Measurements from ENCODE around the gene FGF14.
A peak's percentile ranks its signal among the peaks of the same experiment; 100 is the strongest.
"Not testable (repeated sequence)": the region's sequence is repeated elsewhere in the genome, so short reads cannot be mapped to it uniquely, and the experiment has no call there.

FGF14 gene

GRCh38 chr13:102190930-102191329 lies 210.9 kb downstream of the FGF14 start:
- DNase-seq: no peak

- DNase-seq: no peak
These were observed 214.5 kb downstream of the FGF14 start for GRCh38 chr13:102187313-102187712.

DNA sequence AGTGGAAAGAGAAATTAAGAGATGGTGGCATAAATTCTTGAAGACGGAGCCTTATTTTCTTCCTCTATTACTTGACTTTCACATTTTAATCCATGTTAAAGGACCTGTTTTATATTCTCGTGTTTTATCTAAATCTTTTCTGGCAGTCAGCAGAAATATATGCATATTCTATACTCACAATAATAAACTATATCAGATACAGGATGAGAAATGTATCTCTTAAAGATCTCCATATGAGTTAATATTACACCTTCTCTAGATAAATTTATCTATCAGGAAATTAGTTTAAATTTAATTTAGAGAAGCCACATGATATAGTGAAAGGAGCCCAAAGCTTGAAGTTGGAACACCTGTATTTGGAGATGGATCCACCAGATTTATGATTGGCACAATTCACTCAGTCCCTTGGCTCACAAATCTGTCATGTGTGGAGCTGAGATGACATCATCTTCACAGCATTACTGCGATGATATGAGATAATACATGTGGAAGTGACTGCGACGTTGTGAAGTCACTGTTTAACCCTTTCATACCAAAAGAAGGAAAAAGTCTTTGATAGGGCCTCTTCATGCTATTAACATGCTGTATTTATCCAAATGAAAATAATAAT lies 216.4 kb downstream of the FGF14 start:
- no peak for DNase-seq

- DNase-seq: no peak
These were observed 218.2 kb downstream of the FGF14 start for GRCh38 chr13:102183509-102184182.

DNA sequence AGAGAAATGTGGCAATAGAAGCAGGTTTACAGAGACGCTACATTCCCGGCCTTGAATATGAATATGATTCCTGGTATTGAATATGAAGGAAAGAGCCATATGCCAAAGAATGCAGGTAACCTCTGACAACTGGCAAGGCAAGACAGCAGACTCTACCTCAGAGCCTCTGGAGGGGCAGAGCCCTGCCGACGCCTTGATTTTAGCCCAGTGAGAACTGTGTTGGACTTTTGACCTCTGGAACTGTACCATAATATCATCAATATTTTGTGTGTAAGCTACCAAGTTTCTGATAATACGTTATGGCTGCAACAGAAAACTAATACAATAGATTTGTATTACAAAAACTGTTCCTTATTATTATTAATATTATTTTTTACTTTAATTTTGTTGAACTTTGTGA lies 219.7 kb downstream of the FGF14 start:
- DNase-seq: no peak

GRCh38 chr13:102177431-102177830 lies 224.4 kb downstream of the FGF14 start:
- DNase-seq: no peak

- no peak for DNase-seq
These were observed 225.0 kb downstream of the FGF14 start for GRCh38 chr13:102176846-102177245.

- DNase-seq: no peak
These were observed 229.4 kb downstream of the FGF14 start for GRCh38 chr13:102172406-102172805.

DNA sequence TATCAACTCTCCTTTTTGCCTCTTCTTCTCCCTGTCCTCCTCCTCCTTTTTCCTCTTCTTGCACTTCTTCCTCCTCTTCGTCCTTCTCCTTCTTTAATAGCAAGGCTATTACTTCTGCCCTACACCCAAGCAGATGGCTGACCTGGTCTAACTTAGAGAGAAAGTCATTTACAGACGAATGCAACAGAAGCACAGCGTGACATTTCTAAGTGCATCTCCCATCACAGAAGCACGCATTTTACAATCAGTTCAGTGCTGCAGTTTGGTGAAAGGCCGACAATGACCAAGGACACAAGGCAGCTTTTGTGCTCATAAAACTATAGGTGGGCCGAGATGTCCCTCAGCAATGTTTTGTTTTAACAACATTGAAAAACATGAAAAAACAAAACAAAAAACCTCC lies 231.5 kb downstream of the FGF14 start:
- DNase-seq: no peak

GRCh38 chr13:102169471-102170015 lies 232.3 kb downstream of the FGF14 start:
- DNase-seq: no peak

DNA sequence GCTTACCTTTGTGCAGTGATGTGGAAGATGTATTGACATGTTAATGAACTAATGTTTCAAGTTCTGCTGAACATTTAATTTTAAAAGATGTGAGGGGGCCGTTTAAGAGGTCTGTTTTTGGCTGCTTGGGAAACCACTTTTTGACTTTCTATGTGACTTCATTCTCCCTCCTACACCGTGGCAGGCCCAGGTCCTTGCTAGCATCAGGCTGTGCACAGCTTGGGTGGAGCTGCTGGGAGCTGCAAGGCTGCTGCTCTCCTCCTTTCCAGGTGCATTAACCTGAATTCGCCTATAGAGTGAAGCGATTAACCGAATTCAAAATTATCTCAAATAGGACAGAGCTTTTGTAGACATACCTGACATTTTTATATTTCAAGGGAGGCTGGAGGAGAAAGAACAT lies 249.1 kb downstream of the FGF14 start:
- DNase-seq: no peak

- no peak for DNase-seq
These were observed 254.5 kb downstream of the FGF14 start for GRCh38 chr13:102147353-102147752.

GRCh38 chr13:102145750-102146149 lies 256.1 kb downstream of the FGF14 start:
- no peak for DNase-seq

GRCh38 chr13:102142473-102142826 lies 259.4 kb downstream of the FGF14 start:
- DNase-seq: no peak

DNA sequence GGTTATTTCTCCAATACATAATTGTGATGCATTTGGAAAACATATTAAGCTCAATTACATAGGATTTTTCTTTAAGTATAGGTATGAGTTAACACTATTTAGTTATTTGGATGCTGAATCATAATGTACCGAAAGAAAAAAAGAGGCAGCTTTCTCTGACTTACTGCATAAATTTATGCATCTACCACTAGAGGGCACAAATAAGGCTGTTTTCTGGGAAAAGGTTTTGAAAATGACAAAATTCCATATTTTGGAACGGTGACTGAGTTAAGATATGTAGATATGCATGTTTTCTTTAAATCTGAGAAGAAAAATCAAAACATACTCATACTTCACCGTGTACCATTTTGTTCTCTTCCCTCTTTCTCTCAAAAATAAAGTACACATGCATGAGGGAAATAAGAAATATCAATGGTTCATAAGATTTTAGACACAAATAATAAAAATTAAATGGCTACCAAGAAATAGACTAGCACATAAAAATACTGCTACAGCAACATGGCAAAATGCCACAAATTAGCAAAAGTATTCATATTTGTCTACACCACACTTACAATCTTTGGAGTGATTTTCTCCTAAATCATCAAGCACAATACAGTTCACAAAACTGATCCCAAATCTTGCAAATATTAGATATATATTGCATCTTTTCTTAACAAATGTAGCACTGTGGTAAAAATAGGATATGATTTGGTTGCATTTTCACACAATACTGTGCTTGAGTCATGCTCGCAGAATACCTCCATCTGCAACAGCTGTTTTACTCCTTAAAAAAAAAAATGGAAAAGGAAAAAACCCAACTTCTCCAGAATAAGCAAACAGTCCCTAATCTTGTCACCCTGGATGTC lies 260.0 kb downstream of the FGF14 start:
- DNase-seq: peak; percentile 9

- no peak for DNase-seq
These were observed 262.2 kb downstream of the FGF14 start for GRCh38 chr13:102139626-102140025.

DNA sequence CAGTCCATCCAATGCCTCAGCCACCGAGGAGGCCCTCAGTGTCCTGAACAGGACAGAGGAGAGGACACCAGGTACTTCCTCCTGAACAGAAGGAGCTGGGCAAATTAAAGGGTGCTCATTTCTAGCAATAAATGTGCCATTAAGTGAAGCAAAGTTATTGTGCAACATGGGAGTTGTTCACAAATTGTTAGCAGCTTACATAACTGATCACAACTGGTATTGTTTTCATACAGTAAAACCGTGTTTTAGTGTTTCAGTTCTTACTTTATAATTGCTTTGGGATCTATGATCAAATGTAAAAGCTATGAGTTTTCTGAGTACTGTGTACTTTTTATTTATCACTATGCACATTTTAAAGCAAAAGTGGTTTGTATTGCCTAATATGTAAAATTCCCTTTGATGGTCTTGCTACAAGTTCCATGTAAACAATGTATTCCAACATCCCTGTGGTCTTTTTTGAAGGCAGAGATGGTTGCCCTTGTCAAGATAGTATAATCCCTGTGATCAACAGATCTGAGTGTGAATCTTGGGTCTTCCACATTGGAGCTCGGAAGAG lies 263.1 kb downstream of the FGF14 start:
- DNase-seq: no peak

DNA sequence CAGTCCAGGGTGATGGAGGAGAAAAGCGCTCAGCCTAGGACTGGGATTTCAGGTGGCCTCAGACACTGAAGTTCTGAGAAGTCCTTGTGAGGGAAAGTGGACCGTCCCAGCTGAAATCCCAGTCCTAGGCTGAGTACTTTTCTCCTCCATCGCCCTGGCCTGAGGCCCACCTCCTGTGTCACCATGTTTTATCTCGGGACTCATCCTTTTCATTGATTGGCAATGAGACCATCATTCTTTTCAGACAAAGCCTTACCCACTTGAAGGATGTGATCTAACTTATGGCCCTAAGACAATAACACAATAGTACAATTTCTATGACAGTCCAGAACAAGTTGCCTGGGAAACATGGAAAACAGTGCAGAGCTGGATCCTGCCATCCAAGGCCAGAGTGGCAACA lies 263.9 kb downstream of the FGF14 start:
- not testable (repeated sequence) for DNase-seq

DNA sequence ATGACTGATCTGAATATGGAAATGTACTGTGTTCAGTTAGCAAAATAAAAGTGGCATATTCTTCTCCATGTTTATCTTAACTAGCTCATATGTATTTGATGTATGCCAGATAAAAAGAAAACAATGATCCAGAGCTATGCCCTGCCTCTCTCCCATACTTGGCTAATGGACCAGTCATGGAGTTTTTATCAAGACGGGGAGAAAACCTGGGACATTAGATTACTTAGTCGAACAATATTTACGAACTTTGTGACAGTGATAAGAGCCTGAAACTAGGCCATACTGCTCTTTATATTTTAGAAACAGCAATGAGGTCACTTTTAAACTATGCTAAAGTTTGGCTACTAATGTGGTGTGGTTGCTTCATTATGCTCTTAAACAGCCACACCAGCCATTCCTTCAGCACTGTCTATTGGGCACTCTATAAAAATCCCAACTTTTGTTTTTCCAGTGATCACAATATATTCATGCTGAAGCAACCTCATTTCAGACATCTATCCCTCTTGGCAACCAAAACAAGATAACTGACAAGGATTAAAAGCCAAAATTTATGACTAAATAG lies 265.0 kb downstream of the FGF14 start:
- DNase-seq: no peak

DNA sequence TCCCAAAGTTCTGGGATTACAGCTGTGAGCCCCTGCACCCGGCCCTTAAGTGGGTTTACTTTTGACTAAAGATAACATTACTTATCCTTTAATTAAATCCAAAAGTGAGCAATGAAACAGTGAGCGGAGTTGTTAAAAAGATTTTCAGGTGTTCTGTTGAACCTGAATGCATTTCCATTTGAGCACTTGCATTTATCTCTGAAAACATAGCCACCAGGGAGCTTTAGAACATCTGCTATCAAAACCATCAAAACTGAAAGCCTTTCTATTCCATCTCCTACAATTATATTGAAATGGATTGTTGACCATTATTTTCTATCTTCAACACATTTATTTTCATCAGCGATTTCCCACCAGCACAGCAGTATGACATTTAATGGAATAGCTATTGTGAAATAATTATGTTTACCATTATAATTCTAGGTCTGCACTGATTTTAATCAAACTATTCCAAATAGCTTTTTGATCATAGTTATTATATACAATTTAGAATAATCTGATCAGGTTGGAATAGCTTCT lies 269.0 kb downstream of the FGF14 start:
- DNase-seq: no peak

- no peak for DNase-seq
These were observed 270.6 kb downstream of the FGF14 start for GRCh38 chr13:102131246-102131645.

DNA sequence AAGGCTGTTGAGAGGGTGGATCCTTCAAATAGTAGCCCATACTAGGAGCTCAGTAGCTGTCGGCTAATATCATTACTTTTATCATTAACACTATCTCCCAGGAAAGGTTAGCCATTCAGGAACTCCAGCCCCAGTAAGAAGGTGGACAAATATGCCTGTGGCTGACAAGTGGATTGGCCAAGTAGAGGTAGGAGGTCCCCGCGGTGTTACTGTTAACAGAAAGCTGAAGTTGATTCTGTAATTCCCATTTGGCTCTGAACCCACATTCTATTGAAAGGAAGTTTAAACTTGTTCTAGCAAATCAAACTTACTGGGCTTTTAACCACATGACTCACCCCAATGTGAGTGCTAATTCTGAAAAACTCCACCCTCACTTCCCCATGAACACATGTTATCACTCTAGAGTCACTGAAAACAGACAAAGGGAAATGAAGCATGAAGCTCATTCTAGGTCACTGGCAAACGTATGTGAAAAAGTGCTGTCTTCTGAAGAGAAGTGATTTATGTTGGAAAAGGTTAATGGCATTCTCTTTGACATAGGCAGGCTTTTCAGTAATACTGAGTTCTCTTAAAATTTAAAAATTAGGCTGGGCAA lies 273.5 kb downstream of the FGF14 start:
- peak; percentile 17 for DNase-seq
